Endodermal cell (in vitro differentiated cells): Measurements from ENCODE around the gene ZNF423. TPM values are rescaled to one million over a fixed set of nuclear protein-coding genes. Genes with fewer than 3 reads are reported as not detected.

Experiments used
- DNase-seq: peaks from one replicate; pipeline ENCODE4 v3.0.0-alpha.2; 2017
- H3K27ac ChIP-seq: 2 replicates; pipeline ENCODE4 v1.5.1; 2013; ENCODE audit warnings: mild to moderate bottlenecking, low read depth, low read length, moderate library complexity
- H3K27me3 ChIP-seq: 2 replicates; pipeline ENCODE4 v1.6.1; 2013; ENCODE audit warnings: mild to moderate bottlenecking, low read length, moderate library complexity; ENCODE audit not compliant: insufficient read depth, control insufficient read depth, poor library complexity, severe bottlenecking
- H3K36me3 ChIP-seq: 2 replicates; pipeline ENCODE4 v1.7.0; 2013; ENCODE audit warnings: mild to moderate bottlenecking, low read length, moderate library complexity; ENCODE audit not compliant: control insufficient read depth, insufficient read depth
- H3K4me1 ChIP-seq: one replicate; pipeline ENCODE4 v1.7.0; 2013; ENCODE audit warnings: low read length; ENCODE audit not compliant: control insufficient read depth, insufficient read depth
- H3K4me3 ChIP-seq: 2 replicates; pipeline ENCODE4 v1.5.1; 2013; ENCODE audit warnings: mild to moderate bottlenecking, low read length, moderate library complexity
- H3K9ac ChIP-seq: 2 replicates; pipeline ENCODE4 v1.6.1; 2013; ENCODE audit warnings: mild to moderate bottlenecking, low read length, moderate library complexity; ENCODE audit not compliant: poor library complexity, severe bottlenecking; ENCODE audit errors: extremely low read depth
- H3K9me3 ChIP-seq: 2 replicates; pipeline ENCODE4 v1.6.1; 2013; ENCODE audit warnings: mild to moderate bottlenecking, low read length, moderate library complexity; ENCODE audit not compliant: control insufficient read depth
- H3K27ac Mint-ChIP-seq: 2 replicates; pipeline ENCODE4 v1.8.0; 2020; ENCODE audit warnings: mixed read lengths
- H3K27me3 Mint-ChIP-seq: 2 replicates; pipeline ENCODE4 v1.8.0; 2021; ENCODE audit warnings: mild to moderate bottlenecking, mixed read lengths; ENCODE audit not compliant: insufficient read depth
- H3K36me3 Mint-ChIP-seq: 2 replicates; pipeline ENCODE4 v1.8.0; 2020; ENCODE audit warnings: low read depth, mixed read lengths
- H3K4me1 Mint-ChIP-seq: 2 replicates; pipeline ENCODE4 v1.8.0; 2020; ENCODE audit warnings: mixed read lengths
- H3K4me3 Mint-ChIP-seq: 2 replicates; pipeline ENCODE4 v1.8.0; 2020; ENCODE audit warnings: mild to moderate bottlenecking, moderate library complexity, mixed read lengths
- H3K9me3 Mint-ChIP-seq: 2 replicates; pipeline ENCODE4 v1.8.0; 2020; ENCODE audit warnings: mild to moderate bottlenecking, mixed read lengths
- WGBS, 2 experiments: methylation state at CpG; one replicate each; pipeline versions ENCODE4 v1.1.5 to v1.1.7; 2013; ENCODE audit warnings: missing lambda C conversion rate in 2 of 2, mixed read lengths in 1 of 2; ENCODE audit not compliant: insufficient coverage in 1 of 2, insufficient read length in 1 of 2; 5-methylcytosine and 5-hydroxymethylcytosine counted together
- total RNA-seq, 2 donors: library from RNA; stranded (reverse); fragmentation: NEBNext Ultra II Directional in 1 of 2; extraction: Animal tissue kit (Norgen Biotek cat#: 25700) in 1 of 2; gene quantifications; 2 replicates in 1 of 2; 3 replicates in 1 of 2; pipeline ENCODE4 v1.2.1, GENCODE V29; 2021
- TF ChIP-seq, protein P1 (sequence below): fragments of 200-600 bp; sonication (generic); conservative IDR thresholded peaks from 2 replicates; pipeline ENCODE4 v1.5.0; 2021; ENCODE audit warnings: antibody characterized with exemption, mild to moderate bottlenecking

ZNF423 gene
- total RNA-seq, 2 donors from 2014 or later: 30.3 to 41.9 TPM

DNA sequence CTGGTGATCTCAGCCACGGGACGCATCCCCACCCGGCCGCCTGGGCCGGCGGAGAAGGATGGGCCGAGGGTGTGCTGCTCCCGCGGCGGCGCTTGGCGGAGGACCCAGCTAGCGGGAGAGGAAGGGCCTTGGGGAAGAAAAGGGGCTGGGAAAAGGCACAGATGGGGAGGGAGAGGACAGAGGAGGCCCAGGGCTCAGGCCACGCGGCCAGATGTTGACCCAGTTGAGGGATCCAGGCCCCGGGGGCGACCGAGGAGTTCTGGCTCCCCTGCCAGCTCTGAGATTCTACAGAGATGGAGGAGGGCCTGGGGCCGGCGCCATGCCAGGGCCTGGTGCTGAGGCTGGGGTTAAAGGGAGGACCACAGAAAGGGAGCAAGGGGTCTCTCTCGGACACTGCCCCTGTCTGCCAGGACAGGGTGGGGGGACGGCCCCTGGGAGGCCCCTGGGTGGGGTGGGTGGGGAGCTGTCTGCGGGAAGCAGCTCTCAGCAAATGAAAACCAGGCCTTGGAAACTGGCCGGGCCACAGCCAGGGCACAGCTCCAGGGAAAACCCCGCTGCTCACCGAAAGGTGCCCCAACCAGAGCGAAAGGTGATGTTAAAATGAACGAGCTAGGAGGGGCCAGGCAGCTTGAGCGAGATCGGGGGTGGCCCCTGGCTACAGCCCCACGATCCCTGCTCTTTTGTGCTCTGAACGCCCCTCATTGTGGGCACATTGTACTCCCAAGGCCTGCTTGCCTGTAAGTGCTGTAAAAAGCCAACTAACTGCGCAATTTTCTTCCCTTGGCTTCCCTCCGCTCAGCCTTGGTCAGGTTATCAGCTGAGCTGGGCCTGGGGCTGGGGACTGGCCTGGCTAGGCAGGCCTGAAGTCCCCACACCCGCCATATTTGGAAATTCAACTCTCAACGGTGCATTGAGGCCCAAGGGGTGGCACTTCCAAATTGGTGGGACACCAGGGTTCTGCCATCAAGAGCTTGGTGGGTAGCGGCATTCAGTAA lies 191.4 kb downstream of the ZNF423 start:
- Mint-ChIP-seq H3K27ac (no peak overlapping the region), H3K36me3 (no peaks in the 10 kb centered on the region), H3K4me3 (no peak overlapping the region), H3K4me1 (peaks cover 20% of the 10 kb centered on the region), H3K9me3 (no peaks in the 10 kb centered on the region), H3K27me3 (no peaks in the 10 kb centered on the region)
- Histone ChIP-seq H3K27me3 (no peaks in the 10 kb centered on the region), H3K4me3 (no peak overlapping the region), H3K27ac (peak overlapping the region; percentile 66), H3K36me3 (no peaks in the 10 kb centered on the region), H3K9me3 (no peaks in the 10 kb centered on the region), H3K9ac (no peak overlapping the region), H3K4me1 (no peaks in the 10 kb centered on the region)
- no peak for DNase-seq
- TF ChIP-seq, protein P1, sequence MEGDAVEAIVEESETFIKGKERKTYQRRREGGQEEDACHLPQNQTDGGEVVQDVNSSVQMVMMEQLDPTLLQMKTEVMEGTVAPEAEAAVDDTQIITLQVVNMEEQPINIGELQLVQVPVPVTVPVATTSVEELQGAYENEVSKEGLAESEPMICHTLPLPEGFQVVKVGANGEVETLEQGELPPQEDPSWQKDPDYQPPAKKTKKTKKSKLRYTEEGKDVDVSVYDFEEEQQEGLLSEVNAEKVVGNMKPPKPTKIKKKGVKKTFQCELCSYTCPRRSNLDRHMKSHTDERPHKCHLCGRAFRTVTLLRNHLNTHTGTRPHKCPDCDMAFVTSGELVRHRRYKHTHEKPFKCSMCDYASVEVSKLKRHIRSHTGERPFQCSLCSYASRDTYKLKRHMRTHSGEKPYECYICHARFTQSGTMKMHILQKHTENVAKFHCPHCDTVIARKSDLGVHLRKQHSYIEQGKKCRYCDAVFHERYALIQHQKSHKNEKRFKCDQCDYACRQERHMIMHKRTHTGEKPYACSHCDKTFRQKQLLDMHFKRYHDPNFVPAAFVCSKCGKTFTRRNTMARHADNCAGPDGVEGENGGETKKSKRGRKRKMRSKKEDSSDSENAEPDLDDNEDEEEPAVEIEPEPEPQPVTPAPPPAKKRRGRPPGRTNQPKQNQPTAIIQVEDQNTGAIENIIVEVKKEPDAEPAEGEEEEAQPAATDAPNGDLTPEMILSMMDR: no peak
- 95% methylated on average over 12 to 37 of the region's 37 CpGs for WGBS, 2 experiments

DNA sequence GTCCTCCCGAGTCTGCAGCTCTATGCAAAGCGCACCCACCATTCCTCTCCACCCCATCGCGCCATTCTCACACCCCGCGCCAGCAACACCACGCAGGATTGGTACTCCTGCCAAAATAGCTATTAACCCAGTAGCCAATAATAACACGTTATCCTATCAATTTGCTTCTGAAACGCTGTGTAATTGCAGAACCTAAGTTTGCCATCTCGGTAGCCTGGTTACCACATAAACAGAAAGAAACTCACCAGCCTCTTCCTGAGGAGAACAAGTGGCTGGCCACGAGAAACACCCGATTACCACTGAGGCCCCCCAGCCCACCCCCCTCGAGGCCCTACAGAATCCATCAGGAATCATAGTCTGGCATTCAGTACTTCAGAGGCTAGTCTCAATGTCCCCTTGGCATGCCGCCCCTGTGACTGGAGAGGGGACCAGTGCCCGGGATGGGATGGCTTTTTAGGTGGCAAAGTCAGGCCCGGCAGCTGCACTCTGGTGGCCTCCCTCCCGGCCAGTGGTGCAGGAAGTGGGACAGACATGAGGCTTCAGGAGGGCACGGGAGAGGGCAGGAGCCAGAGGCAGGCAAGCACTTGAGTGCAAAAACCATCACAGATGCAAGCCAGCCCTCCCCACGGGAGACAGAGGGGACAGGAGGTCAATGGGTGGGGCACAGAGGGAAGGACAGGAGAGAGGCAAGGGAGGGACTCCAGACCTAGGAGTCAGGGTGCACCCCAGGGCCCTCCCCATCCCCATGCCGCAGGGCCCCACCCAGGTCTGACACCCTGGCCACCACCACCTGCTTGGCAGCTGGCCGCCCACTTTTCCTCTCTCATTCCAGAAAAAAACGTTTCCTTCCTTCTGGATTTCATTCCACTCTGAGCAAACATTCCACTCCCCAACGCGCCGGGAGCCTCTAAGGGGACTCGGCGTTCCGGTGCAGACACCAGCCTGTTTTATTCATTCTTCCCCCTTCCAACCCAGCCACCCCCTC lies 192.5 kb downstream of the ZNF423 start:
- H3K4me1 Mint-ChIP-seq: peaks cover 20% of the 10 kb centered on the region
- Histone ChIP-seq H3K9ac (no peak overlapping the region), H3K36me3 (no peaks in the 10 kb centered on the region), H3K27ac (peak overlapping the region; percentile 66), H3K4me1 (no peaks in the 10 kb centered on the region), H3K27me3 (no peaks in the 10 kb centered on the region), H3K9me3 (no peaks in the 10 kb centered on the region), H3K4me3 (no peak overlapping the region)
- no peaks in the 10 kb centered on the region for H3K27me3 Mint-ChIP-seq
- H3K4me3 Mint-ChIP-seq: no peak overlapping the region
- TF ChIP-seq, protein P1: no peak
- H3K36me3 Mint-ChIP-seq: no peaks in the 10 kb centered on the region
- DNase-seq: no peak
- H3K9me3 Mint-ChIP-seq: no peaks in the 10 kb centered on the region
- H3K27ac Mint-ChIP-seq: no peak overlapping the region
- WGBS, 2 experiments: 91 to 93% methylated on average over 23 to 28 of the region's 28 CpGs

DNA sequence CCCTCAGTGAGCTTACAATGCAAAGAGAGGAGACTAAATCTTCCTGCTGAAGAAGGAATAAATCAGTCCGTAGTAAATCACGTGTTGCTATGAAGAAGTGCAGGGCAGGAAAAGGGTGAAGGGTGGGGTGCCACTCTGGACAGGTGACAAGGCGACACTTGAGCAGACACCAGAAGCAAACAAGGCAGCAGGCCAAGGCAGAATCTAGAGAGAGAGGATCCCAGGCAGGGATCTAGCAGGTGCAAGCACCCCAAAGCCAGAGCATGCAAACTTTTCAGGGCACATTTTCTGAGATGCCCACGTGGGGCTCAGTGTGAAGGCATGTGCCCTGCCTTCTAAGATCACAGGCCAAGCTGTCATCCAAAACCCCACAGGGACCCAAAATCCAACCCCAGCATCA lies 193.3 kb downstream of the ZNF423 start:
- no peak overlapping the region for H3K4me3 ChIP-seq
- H3K4me1 ChIP-seq: no peaks in the 10 kb centered on the region
- no peak for DNase-seq
- H3K27ac Mint-ChIP-seq: no peak overlapping the region
- no peaks in the 10 kb centered on the region for H3K9me3 ChIP-seq
- H3K9ac ChIP-seq: no peak overlapping the region
- H3K36me3 Mint-ChIP-seq: no peaks in the 10 kb centered on the region
- H3K27ac ChIP-seq: no peak overlapping the region
- no peak overlapping the region for H3K4me3 Mint-ChIP-seq
- TF ChIP-seq, protein P1: no peak
- H3K27me3 Mint-ChIP-seq: no peaks in the 10 kb centered on the region
- no peaks in the 10 kb centered on the region for H3K27me3 ChIP-seq
- 89 to 97% methylated on average over 3 to 4 of the region's 4 CpGs for WGBS, 2 experiments
- no peaks in the 10 kb centered on the region for H3K9me3 Mint-ChIP-seq
- peaks cover 20% of the 10 kb centered on the region for H3K4me1 Mint-ChIP-seq
- H3K36me3 ChIP-seq: no peaks in the 10 kb centered on the region
